ENCODE results near the gene RALBP1.

Gene RALBP1

GRCh38 chr18:9488538-9488937 is 13.2 kb downstream of the RALBP1 start (continued):
- TF ChIP-seq SP3 (tag by site-specific recombination; IDR thresholded peaks at IDR 0.05): no peak
- no peak for TF ChIP-seq ZNF510 (tag by site-specific recombination; IDR thresholded peaks at IDR 0.05; ENCODE audit: insufficient replicate concordance)
- no peak for TF ChIP-seq ZNF48 (tag by site-specific recombination; IDR thresholded peaks at IDR 0.05)
- no peak for TF ChIP-seq ZNF138 (tag by site-specific recombination; IDR thresholded peaks at IDR 0.05; ENCODE audit: borderline replicate concordance)
- TF ChIP-seq, protein P1, sequence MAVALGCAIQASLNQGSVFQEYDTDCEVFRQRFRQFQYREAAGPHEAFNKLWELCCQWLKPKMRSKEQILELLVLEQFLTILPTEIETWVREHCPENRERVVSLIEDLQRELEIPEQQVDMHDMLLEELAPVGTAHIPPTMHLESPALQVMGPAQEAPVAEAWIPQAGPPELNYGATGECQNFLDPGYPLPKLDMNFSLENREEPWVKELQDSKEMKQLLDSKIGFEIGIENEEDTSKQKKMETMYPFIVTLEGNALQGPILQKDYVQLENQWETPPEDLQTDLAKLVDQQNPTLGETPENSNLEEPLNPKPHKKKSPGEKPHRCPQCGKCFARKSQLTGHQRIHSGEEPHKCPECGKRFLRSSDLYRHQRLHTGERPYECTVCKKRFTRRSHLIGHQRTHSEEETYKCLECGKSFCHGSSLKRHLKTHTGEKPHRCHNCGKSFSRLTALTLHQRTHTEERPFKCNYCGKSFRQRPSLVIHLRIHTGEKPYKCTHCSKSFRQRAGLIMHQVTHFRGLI (tag by site-specific recombination; IDR thresholded peaks at IDR 0.05): no peak
- no peak for TF ChIP-seq ZNF626 (tag by site-specific recombination; IDR thresholded peaks at IDR 0.05)
- TF ChIP-seq ZNF146 (tag by site-specific recombination; IDR thresholded peaks at IDR 0.05): no peak
- no peak for TF ChIP-seq ZNF221 (tag by site-specific recombination; IDR thresholded peaks at IDR 0.05; ENCODE audit: borderline replicate concordance)

- peaks cover 3% of the 10 kb centered on the region; the same call in 1 of the 2 replicates for H3K4me1 ChIP-seq (ENCODE audit: control insufficient read depth, insufficient read depth, low read length)
- H3K36me3 ChIP-seq (ENCODE audit: control insufficient read depth in 2 of 2, insufficient read depth in 1 of 2, low read length in 2 of 2): peaks cover 0 to 4% of the 10 kb centered on the region in 2 experiments; a peak in 2 of 3 replicates
- POLR2A ChIA-PET: no interaction called here
- no peak overlapping the region for H3K4me3 ChIP-seq (ENCODE audit: low read depth, low read length)
- no peaks in the 10 kb centered on the region for H3K9me3 ChIP-seq (ENCODE audit: control insufficient read depth, insufficient read depth, low read depth, low read length)
- CTCF ChIA-PET: no interaction called here
- no peak overlapping the region for H3K27ac ChIP-seq (ENCODE audit: extremely low read depth, low read depth, low read length)
- TF ChIP-seq, protein P2, sequence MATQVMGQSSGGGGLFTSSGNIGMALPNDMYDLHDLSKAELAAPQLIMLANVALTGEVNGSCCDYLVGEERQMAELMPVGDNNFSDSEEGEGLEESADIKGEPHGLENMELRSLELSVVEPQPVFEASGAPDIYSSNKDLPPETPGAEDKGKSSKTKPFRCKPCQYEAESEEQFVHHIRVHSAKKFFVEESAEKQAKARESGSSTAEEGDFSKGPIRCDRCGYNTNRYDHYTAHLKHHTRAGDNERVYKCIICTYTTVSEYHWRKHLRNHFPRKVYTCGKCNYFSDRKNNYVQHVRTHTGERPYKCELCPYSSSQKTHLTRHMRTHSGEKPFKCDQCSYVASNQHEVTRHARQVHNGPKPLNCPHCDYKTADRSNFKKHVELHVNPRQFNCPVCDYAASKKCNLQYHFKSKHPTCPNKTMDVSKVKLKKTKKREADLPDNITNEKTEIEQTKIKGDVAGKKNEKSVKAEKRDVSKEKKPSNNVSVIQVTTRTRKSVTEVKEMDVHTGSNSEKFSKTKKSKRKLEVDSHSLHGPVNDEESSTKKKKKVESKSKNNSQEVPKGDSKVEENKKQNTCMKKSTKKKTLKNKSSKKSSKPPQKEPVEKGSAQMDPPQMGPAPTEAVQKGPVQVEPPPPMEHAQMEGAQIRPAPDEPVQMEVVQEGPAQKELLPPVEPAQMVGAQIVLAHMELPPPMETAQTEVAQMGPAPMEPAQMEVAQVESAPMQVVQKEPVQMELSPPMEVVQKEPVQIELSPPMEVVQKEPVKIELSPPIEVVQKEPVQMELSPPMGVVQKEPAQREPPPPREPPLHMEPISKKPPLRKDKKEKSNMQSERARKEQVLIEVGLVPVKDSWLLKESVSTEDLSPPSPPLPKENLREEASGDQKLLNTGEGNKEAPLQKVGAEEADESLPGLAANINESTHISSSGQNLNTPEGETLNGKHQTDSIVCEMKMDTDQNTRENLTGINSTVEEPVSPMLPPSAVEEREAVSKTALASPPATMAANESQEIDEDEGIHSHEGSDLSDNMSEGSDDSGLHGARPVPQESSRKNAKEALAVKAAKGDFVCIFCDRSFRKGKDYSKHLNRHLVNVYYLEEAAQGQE (tag by site-specific recombination; IDR thresholded peaks at IDR 0.05): no peak
- no peak for TF ChIP-seq KLF9 (tag by site-specific recombination; IDR thresholded peaks at IDR 0.05; ENCODE audit: low read depth)
- no peak for TF ChIP-seq SP7 (tag by site-specific recombination; IDR thresholded peaks at IDR 0.05)
- TF ChIP-seq ZNF658 (tag by site-specific recombination; IDR thresholded peaks at IDR 0.05): no peak
- no peak for TF ChIP-seq ZNF660 (tag by site-specific recombination; IDR thresholded peaks at IDR 0.05)
- TF ChIP-seq ZBTB10 (tag by site-specific recombination; IDR thresholded peaks at IDR 0.05): no peak
- no peak for TF ChIP-seq PRDM6 (tag by site-specific recombination; IDR thresholded peaks at IDR 0.05)
- TF ChIP-seq ZFHX2 (tag by site-specific recombination; conservative IDR thresholded peaks at IDR 0.05): no peak
- TF ChIP-seq ZNF843 (tag by site-specific recombination; IDR thresholded peaks at IDR 0.05): no peak
- no peak for TF ChIP-seq ZNF521 (tag by site-specific recombination; IDR thresholded peaks at IDR 0.05)
- TF ChIP-seq PRDM1 (tag by site-specific recombination; IDR thresholded peaks at IDR 0.05): no peak
- TF ChIP-seq ZNF549 (tag by site-specific recombination; IDR thresholded peaks at IDR 0.05): no peak
- no peak for TF ChIP-seq ZNF335 (tag by site-specific recombination; conservative IDR thresholded peaks at IDR 0.05)
- TF ChIP-seq RBAK (tag by site-specific recombination; IDR thresholded peaks at IDR 0.05): no peak
- TF ChIP-seq ZNF350 (tag by site-specific recombination; IDR thresholded peaks at IDR 0.05): no peak
- TF ChIP-seq ZFP41 (tag by site-specific recombination; IDR thresholded peaks at IDR 0.05; ENCODE audit: borderline replicate concordance): no peak
Observed at GRCh38 chr18:9494778-9495331, 19.5 kb downstream of the RALBP1 start.

Data from HEK293 (cell line).